ENCODE data around the gene CELSR2.
"Not testable (repeated sequence)": the region's sequence is repeated elsewhere in the genome, so short reads cannot be mapped to it uniquely, and the experiment has no call there.

CELSR2 gene

GRCh38 chr1:109282497-109282951 lies 33.2 kb downstream of the CELSR2 start:
- DNase-seq: no peak

DNA sequence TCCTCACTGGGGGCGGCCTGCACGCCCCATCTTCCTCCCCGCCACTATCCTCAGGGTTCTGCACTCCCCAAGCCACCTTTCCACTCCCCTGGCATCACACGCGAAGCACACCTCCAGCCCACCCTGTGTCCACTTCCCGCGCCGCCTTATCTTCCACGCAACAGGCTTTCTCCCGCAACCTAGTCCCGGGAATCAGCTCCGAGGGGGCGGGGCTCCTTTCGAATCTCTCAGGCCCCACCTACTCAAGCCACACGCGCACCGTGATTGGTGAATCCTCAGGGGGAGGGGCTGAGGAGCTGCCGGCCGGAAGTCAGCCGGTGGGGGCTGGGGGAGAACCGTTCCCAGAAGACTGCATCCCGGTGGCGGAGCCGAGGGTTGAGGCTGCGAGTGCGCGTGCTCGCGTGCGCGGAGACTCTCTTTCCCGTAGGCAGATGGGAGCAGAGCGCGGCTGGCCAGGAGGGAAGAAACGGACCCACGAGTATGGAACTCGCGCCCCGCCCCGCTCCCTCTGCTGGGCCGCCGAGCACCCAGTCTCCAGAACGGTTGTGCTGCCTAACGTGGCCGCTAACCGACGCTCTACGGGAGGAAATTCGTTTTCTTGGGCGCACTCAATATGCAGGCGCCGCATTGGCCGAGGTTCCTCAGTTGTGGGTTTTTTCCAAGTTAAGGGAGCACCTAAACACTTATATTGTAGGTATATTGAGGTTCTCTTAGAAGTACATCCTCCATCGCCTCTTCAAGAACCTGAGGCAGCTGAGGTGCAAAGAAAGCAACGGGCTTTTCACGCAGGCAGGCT lies 33.8 kb downstream of the CELSR2 start, which contains the start of gene PSRC1:
PSRC1 (minus strand) TSS at position 194 of the 796 bp plus-strand sequence.
- peak; percentile 72 to 83 (median 75) for DNase-seq

DNA sequence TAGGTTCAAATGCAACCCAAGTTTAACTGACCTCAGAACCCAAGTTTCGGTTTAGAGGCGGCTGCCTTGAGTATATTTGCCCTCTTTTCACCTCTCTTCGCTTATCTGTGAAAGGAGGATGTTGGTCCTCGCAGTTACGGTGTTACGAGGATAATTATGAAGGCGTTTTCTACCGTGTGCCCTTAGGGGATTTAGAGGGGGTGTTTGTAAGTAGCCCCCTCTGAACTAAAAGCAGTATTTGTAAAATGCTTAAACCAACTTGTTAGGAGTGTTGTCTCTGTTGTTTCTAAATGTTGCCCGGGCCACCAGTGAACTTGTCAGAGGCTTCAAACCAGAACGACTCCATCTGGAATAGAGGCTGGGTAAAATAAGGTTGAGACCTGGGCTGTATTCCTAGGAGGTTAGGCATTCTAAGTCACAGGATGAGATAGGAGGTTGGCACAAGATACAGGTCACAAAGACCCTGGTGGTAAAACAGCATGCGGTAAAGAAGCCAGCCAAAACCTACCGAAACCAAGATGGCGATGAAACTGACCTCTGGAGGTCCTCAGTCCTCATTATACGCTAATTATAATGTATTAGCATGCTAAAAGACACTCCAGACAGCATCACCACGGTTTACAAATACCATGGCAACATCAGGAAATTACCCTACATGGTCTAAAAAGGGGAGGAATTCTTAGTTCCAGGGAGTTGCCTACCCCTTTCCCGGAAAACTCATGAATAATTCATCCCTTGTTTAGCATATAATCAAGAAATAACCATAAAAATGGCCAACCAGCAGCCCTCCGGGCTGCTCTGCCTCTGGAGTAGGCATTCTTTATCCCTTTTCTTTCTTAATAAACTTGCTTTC lies 34.6 kb downstream of the CELSR2 start:
- DNase-seq: no peak

- not testable (repeated sequence) for DNase-seq
Observed at GRCh38 chr1:109286762-109287161, 37.4 kb downstream of the CELSR2 start.

- DNase-seq: no peak
Observed at GRCh38 chr1:109290137-109290536, 40.8 kb downstream of the CELSR2 start.

DNA sequence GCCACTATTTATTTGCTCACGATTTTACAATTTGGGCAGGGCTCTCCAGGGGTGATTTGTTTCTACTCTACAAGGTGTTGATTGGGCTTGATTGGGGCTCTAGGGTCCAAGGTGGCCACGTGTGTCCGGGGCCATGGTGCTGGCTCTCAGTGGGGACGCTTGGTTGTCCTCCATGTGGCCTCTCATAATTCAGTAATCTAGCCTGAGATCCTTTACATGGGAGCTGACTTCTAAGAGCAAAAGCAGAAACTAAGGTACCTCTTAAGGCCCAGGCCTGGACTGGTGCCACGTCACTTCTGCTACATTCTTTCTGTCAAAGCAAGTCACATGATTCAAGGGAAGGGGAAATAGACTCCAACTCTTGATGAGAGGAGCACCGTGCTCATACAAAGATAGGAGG lies 41.7 kb downstream of the CELSR2 start:
- DNase-seq: no peak

- no peak for DNase-seq
Observed at GRCh38 chr1:109292364-109292763, 43.0 kb downstream of the CELSR2 start.

DNA sequence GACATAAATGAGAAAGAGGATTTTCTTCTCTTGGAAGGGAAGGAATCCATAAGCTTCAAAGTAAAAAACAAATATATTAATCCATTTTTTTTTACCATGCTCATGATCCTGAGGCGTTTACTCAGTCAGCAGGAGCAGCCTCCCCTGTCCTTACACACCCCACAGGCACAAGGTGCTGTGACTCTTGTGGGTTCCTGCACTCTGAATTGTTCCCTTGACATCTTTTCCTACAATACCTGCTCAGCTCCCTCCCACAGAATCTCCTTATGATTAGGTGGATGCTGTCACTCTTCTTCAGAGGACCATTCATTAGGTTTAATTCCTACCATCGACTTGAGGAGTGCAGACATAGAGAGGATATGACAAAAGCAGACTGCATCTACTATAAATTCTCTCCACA lies 43.7 kb downstream of the CELSR2 start:
- no peak for DNase-seq

DNA sequence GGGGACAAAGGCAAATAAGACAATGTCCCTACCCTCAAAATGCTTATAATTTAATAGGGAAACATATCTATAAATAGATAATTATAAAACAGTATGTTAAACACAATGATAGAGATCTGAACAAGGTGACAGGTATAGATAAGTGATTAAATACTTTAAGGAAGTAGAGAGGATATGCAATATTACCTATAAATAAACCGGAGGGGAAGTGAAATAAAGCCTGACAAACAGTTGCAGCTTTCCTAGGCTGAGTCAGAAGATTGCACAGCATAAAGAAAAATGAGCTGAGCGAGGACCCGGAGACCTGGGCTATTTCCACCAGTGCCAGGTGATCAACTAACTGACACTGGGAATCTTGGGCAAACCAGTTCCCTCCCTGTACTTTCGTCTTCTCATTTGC lies 45.1 kb downstream of the CELSR2 start:
- no peak for DNase-seq

DNA sequence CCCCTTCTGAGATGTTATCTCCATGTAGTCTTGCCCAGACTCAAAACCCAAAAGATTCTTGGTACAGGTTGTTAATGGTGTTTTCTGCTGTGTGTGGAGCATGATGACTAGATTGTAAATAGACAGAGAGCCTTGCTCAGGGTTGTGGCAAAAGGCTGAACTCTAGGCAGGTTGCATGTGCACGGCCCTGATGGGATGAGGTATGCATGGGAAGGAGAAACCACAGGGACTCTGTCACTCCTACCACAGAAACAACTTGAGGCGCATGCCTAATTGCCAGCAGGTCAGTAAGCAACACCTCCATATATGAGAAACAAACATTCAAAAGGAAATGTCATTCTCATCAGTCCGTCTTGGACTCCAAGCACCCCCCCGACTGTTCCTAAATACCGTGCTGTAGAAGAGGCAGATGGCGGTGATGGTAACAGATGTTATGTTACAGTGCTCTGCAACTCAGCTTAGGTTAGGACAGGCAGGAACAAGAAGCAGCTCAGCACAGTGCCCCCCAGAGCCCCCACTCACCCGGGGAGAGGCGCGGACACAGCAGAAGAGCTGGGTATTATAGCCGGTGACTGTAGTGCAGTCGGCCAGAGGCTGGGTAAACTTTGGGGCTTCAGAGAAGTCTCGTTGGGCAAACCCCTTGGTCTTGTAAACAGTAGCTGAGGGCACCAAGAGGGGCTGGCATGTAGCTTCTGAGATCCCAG lies 46.5 kb downstream of the CELSR2 start:
- DNase-seq: no peak

DNA sequence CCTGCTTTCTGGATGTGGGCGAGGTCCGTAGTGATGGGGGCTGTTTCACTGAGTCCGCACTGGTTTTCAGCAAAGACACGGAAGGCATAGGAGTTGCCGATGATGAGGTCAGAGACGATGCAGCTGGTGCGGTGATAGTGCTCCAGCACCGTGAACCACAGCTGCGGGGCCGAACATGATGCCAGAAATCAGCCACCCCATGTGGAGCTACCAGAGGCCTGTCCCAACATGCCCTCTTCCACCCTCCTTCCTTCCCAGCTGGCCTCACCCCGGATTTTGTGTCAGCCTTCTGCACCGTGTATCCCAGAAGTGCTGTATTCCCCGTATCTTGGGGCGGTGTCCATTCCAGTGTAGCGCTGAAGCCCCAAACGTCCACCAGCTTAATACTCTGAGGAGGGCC lies 47.4 kb downstream of the CELSR2 start:
- DNase-seq: no peak

DNA sequence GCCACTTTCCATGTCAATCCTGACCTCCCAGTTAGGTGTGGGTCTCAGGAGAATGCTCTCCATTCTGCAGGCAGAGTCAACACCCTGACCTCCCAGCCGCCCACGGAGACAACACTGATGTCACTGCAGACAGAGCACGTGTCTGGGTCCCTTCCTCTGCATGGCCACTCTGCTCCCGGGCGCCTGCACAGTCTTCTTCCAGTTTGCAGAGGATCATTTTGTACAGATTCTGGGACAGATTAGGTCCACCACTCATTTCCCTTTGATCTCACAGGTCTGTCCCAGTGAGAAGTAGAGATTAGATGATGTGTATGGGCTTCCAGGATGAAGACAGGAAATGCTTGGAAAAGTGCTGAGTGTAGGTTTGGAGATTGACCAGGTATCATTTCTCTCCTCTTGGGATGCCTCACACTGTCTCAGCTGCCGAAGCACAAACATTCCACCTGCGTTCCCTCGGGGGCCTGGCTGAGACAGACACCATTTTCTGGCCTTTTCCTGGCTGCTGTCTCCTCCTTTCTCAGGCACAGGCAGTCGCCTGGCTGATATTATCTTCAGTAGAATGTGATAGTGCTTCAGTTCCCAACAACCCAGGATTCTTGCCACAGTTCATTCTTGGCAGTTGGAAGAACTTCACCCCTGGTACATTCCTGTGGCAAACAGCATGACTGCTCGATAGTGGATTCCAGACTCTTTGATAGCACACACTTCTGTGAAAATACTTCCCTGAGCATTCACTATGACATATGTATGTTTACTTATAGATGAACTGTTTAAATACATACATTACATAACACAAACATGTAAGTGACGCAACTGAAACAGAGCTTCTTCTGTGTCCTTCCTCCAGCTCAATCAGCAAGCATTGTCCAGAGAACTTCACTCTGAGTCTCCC lies 49.6 kb downstream of the CELSR2 start:
- no peak for DNase-seq

- DNase-seq: no peak
Observed at GRCh38 chr1:109299558-109300343, 50.4 kb downstream of the CELSR2 start.

- no peak for DNase-seq
Observed at GRCh38 chr1:109300650-109301151, 51.4 kb downstream of the CELSR2 start.

GRCh38 chr1:109301874-109302273 lies 52.5 kb downstream of the CELSR2 start:
- no peak for DNase-seq

DNA sequence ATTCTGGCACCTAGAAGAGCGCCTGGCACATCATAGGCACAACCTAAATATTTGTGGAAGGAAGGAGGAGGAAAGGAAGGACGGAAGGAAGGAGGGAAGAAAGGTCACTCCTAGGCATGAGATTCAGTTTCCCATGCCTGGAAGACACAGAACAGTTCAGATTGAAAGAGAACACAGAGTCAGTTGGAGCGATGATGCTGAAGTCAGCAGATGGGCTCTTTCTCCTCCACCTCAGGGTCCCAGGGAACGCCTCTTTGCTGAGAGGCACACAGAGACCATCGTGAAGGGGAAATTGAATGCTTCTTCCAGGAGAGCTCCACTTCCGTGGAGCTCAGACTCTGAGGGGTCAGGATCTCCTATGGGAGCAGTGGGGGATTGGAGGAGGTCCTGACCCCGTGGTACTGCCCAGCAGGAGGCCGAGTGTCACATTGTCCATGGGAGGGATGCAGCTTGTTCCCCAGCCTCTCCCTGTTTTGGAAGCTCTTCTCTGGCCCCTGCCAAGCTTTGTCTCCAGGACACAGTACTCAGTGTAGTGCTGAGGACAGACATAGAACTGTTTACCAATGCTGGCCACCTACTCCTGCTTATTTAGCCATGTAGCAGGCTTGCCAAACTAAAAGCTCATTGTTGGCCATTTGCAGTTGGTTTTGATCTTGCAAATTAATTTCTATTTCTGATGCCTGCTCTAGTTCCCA lies 55.0 kb downstream of the CELSR2 start:
- no peak for DNase-seq

DNA sequence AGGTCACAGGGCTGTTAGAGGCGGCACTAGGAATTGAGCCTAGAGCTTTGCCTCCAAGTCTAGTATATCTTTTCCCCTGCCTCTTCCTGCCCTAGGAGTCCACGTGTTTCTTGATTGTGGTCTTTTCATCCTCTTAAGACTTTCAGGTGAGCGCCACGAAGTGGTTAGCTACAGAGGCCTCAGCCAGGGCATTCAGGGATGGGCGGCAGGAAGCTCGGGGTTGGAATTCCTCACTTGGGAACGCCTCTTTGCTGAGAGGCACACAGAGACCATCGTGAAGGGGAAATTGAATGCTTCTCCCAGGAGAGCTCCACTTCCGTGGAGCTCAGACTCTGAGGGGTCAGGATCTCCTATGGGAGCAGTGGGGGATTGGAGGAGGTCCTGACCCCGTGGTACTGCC lies 56.7 kb downstream of the CELSR2 start:
- DNase-seq: not testable (repeated sequence)

- DNase-seq: no peak
Observed at GRCh38 chr1:109306832-109307273, 57.5 kb downstream of the CELSR2 start, which contains the start of gene MYBPHL. TSS of gene MYBPHL (minus strand) at chr1:109307011. CDS start at chr1:109306991, 20 bp downstream.

DNA sequence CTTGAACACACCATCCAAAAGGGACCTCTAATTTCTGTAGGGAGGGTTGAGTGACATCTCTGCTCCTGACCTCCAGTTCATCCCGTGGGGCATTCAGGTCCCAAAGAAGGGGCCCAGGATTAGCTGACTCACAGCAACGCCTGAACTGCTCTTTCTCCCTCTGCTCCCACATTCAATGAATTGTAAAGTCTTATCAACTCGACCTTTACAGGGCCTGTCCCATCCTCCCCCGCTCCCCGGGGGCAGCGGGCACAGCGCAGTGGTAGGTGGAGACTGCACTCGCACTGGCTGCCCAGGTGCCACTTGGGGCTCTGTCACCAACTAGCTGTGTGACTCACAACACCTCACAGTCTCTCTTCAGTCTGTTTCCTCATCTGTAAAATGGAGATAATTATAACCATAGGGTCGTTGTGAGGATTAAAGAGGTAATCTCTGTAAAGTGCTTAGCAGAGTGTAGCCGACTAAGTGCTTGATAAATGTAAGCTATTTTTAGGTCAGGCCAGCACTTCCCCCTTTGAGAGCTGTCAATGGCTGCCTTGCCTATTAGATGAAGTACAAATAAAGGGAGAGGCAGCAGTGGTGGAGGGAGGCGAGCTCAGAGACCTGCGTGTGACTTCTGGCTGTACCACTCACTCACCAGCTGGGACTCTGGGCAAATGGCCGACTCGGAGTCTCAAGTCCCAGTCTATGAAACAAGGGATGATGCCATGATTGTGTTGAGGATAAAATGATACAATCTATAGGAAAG lies 58.1 kb downstream of the CELSR2 start:
- no peak for DNase-seq

Measured in activated CD4-positive, CD25-positive, alpha-beta regulatory T cell (primary cell).